Measurements from ENCODE around the gene EGR1.

GRCh38 chr5:138440159-138441073, 24.9 kb upstream of the EGR1 start:
- TF ChIP-seq PKNOX1 (IDR thresholded peaks at IDR 0.05) = no peak
- TF ChIP-seq FOXK2 (IDR thresholded peaks at IDR 0.05) = no peak
- no peak for TF ChIP-seq SUZ12 (IDR thresholded peaks at IDR 0.05)
- TF ChIP-seq TARDBP (IDR thresholded peaks at IDR 0.05) = no peak

Data from HEK293T (cell line).